GM23338 (cell line): ENCODE measurements around the gene BOD1. TPM values are rescaled to one million over a fixed set of nuclear protein-coding genes. Genes with fewer than 3 reads are reported as not detected.

ENCODE experiments used
- ATAC-seq: fragments of 200-7000 bp; cut with Tn5 transposase; 3 replicates; pipeline ENCODE4 v1.9.1; 2020
- DNase-seq: peaks from one replicate; pipeline ENCODE4 v3.0.0-alpha.2; 2015; ENCODE audit warnings: low spot score
- H2AFZ ChIP-seq: fragments of 200-600 bp; sonication (generic); 2 replicates; pipeline ENCODE4 v1.8.0; 2016; ENCODE audit warnings: antibody characterized with exemption, mild to moderate bottlenecking, moderate library complexity
- H3F3A ChIP-seq: fragments of 200-600 bp; sonication (generic); replicated peaks from 2 replicates; pipeline ENCODE4 v1.8.0; 2017; ENCODE audit warnings: antibody characterized with exemption, mixed run types, low read depth
- H3K27ac ChIP-seq: fragments of 200-600 bp; sonication (generic); 2 replicates; pipeline ENCODE4 v1.6.1; 2016; ENCODE audit warnings: low read depth
- H3K27me3 ChIP-seq: fragments of 200-600 bp; sonication (generic); 2 replicates; pipeline ENCODE4 v1.8.0; 2016; ENCODE audit warnings: mild to moderate bottlenecking, mixed run types, moderate library complexity; ENCODE audit not compliant: insufficient read depth
- H3K36me3 ChIP-seq: fragments of 200-600 bp; sonication (generic); 2 replicates; pipeline ENCODE4 v1.8.0; 2016; ENCODE audit warnings: mild to moderate bottlenecking; ENCODE audit not compliant: insufficient read depth
- H3K4me1 ChIP-seq: fragments of 200-600 bp; sonication (generic); 2 replicates; pipeline ENCODE4 v1.8.0; 2016; ENCODE audit warnings: mild to moderate bottlenecking, moderate library complexity; ENCODE audit not compliant: insufficient read depth
- H3K4me2 ChIP-seq: fragments of 200-600 bp; sonication (generic); 2 replicates; pipeline ENCODE4 v1.7.1; 2017; ENCODE audit warnings: mixed run types
- H3K4me3 ChIP-seq: fragments of 200-600 bp; sonication (generic); 2 replicates; pipeline ENCODE4 v1.6.1; 2016; ENCODE audit warnings: mixed run types
- H3K79me2 ChIP-seq: fragments of 200-600 bp; sonication (generic); replicated peaks from 2 replicates; pipeline ENCODE4 v1.8.0; 2017; ENCODE audit warnings: mild to moderate bottlenecking; ENCODE audit not compliant: insufficient read depth
- H3K9me2 ChIP-seq: fragments of 200-600 bp; sonication (generic); 2 replicates; pipeline ENCODE4 v1.8.0; 2017; ENCODE audit not compliant: insufficient read depth
- H4K20me1 ChIP-seq: fragments of 200-600 bp; sonication (generic); replicated peaks from 2 replicates; pipeline ENCODE4 v1.8.0; 2017; ENCODE audit warnings: mild to moderate bottlenecking; ENCODE audit not compliant: insufficient read depth
- H3K27ac Mint-ChIP-seq: 2 replicates; pipeline ENCODE4 v1.8.0; 2020; ENCODE audit warnings: inconsistent platforms, mild to moderate bottlenecking, moderate library complexity, mixed read lengths
- H3K27me3 Mint-ChIP-seq: 3 replicates; pipeline ENCODE4 v1.8.0; 2022; ENCODE audit warnings: low read depth, mild to moderate bottlenecking, moderate library complexity, mixed read lengths, inconsistent platforms; ENCODE audit not compliant: insufficient read depth, poor library complexity
- H3K36me3 Mint-ChIP-seq: 3 replicates; pipeline ENCODE4 v1.8.0; 2021; ENCODE audit warnings: low read depth, mild to moderate bottlenecking, inconsistent platforms, moderate library complexity, mixed read lengths
- H3K4me1 Mint-ChIP-seq: 3 replicates; pipeline ENCODE4 v1.8.0; 2020; ENCODE audit warnings: mild to moderate bottlenecking, inconsistent platforms, mixed read lengths
- H3K4me3 Mint-ChIP-seq: 3 replicates; pipeline ENCODE4 v1.8.0; 2021; ENCODE audit warnings: moderate library complexity, mild to moderate bottlenecking, inconsistent platforms, mixed read lengths
- H3K9me3 Mint-ChIP-seq: 3 replicates; pipeline ENCODE4 v1.8.0; 2020; ENCODE audit warnings: moderate library complexity, mild to moderate bottlenecking, inconsistent platforms, mixed read lengths
- NANOG ChIP-seq: IDR thresholded peaks from 2 replicates; pipeline ENCODE4 v1.6.1; 2016; ENCODE audit warnings: antibody characterized with exemption, borderline replicate concordance
- POLR2AphosphoS5 ChIP-seq: IDR thresholded peaks from 2 replicates; pipeline ENCODE4 v1.6.1; 2016; ENCODE audit warnings: antibody characterized with exemption, low read depth
- ZNF114 ChIP-seq: fragments of 250-450 bp; sonication (Bioruptor Pico); IDR thresholded peaks from 2 replicates; pipeline ENCODE4 v1.5.0; 2020; ENCODE audit warnings: mild to moderate bottlenecking, moderate library complexity
- ZNF331 ChIP-seq: fragments of 250-450 bp; sonication (Bioruptor Pico); IDR thresholded peaks from 2 replicates; pipeline ENCODE4 v1.5.0; 2020; ENCODE audit warnings: low read depth, mild to moderate bottlenecking, moderate library complexity
- polyA plus RNA-seq: library from polyadenylated mRNA; unstranded; fragments of >200 nt; fragmentation: Nextera tagmentation; extraction: Ambion mirVana; gene quantifications from 2 replicates; pipeline ENCODE4 v1.2.1, GENCODE V29; 2016
- total RNA-seq: library from RNA; depleted of rRNA; stranded (reverse); fragments of >200 nt; shearing (Covaris generic); gene quantifications from 2 replicates; pipeline ENCODE4 v1.2.3, GENCODE V29; 2014
- TF ChIP-seq, protein P1 (sequence below): fragments of 250-450 bp; sonication (Bioruptor Pico); IDR thresholded peaks from 2 replicates; pipeline ENCODE4 v1.5.0; 2020; ENCODE audit warnings: mild to moderate bottlenecking, moderate library complexity
- TF ChIP-seq, protein P2 (sequence below): IDR thresholded peaks from 2 replicates; pipeline ENCODE4 v1.6.1; 2016; ENCODE audit warnings: antibody characterized with exemption
- TF ChIP-seq, protein P3 (sequence below): IDR thresholded peaks from one replicate; pipeline ENCODE4 v1.6.1; 2018; ENCODE audit warnings: antibody characterized with exemption; ENCODE audit not compliant: unreplicated experiment
- TF ChIP-seq, protein P4 (sequence below), 2 experiments: fragments of 200-600 bp in 1 of 2; sonication (generic) in 1 of 2; conservative IDR thresholded peaks; 2 replicates each; pipeline versions ENCODE4 v1.5.1 to v1.6.1; 2016 to 2017; ENCODE audit warnings: antibody characterized with exemption in 2 of 2, low read depth in 2 of 2, mild to moderate bottlenecking in 2 of 2, moderate library complexity in 1 of 2

BOD1 gene
- total and polyA plus RNA-seq, 2 experiments from 2014 or later: 94.7 to 141 TPM

DNA sequence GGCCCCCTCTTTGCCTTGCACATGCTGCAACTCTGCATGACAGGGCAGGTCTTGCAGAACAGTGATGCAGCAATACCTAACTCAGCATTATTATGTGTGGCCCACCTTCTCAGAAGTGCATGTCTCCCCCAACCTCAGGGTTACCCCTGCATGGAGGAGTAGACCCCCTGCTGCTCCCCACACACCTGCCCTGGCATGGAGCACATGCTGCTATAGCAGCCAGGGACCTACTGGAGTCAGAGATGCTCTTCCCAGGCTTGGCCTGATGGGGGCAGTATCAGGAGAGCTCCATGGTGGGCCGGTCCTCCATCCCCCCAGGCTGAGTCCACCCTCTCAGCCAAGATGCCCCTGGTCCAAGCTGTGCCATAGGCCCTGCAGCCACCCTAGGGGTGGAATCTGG, 13.2 kb upstream of the BOD1 start:
- H3K4me1 Mint-ChIP-seq: peaks cover 43% of the 10 kb centered on the region

More for the DNA sequence above, 13.2 kb upstream of the BOD1 start:
- no peak for TF ChIP-seq POLR2AphosphoS5
- TF ChIP-seq, protein P1, sequence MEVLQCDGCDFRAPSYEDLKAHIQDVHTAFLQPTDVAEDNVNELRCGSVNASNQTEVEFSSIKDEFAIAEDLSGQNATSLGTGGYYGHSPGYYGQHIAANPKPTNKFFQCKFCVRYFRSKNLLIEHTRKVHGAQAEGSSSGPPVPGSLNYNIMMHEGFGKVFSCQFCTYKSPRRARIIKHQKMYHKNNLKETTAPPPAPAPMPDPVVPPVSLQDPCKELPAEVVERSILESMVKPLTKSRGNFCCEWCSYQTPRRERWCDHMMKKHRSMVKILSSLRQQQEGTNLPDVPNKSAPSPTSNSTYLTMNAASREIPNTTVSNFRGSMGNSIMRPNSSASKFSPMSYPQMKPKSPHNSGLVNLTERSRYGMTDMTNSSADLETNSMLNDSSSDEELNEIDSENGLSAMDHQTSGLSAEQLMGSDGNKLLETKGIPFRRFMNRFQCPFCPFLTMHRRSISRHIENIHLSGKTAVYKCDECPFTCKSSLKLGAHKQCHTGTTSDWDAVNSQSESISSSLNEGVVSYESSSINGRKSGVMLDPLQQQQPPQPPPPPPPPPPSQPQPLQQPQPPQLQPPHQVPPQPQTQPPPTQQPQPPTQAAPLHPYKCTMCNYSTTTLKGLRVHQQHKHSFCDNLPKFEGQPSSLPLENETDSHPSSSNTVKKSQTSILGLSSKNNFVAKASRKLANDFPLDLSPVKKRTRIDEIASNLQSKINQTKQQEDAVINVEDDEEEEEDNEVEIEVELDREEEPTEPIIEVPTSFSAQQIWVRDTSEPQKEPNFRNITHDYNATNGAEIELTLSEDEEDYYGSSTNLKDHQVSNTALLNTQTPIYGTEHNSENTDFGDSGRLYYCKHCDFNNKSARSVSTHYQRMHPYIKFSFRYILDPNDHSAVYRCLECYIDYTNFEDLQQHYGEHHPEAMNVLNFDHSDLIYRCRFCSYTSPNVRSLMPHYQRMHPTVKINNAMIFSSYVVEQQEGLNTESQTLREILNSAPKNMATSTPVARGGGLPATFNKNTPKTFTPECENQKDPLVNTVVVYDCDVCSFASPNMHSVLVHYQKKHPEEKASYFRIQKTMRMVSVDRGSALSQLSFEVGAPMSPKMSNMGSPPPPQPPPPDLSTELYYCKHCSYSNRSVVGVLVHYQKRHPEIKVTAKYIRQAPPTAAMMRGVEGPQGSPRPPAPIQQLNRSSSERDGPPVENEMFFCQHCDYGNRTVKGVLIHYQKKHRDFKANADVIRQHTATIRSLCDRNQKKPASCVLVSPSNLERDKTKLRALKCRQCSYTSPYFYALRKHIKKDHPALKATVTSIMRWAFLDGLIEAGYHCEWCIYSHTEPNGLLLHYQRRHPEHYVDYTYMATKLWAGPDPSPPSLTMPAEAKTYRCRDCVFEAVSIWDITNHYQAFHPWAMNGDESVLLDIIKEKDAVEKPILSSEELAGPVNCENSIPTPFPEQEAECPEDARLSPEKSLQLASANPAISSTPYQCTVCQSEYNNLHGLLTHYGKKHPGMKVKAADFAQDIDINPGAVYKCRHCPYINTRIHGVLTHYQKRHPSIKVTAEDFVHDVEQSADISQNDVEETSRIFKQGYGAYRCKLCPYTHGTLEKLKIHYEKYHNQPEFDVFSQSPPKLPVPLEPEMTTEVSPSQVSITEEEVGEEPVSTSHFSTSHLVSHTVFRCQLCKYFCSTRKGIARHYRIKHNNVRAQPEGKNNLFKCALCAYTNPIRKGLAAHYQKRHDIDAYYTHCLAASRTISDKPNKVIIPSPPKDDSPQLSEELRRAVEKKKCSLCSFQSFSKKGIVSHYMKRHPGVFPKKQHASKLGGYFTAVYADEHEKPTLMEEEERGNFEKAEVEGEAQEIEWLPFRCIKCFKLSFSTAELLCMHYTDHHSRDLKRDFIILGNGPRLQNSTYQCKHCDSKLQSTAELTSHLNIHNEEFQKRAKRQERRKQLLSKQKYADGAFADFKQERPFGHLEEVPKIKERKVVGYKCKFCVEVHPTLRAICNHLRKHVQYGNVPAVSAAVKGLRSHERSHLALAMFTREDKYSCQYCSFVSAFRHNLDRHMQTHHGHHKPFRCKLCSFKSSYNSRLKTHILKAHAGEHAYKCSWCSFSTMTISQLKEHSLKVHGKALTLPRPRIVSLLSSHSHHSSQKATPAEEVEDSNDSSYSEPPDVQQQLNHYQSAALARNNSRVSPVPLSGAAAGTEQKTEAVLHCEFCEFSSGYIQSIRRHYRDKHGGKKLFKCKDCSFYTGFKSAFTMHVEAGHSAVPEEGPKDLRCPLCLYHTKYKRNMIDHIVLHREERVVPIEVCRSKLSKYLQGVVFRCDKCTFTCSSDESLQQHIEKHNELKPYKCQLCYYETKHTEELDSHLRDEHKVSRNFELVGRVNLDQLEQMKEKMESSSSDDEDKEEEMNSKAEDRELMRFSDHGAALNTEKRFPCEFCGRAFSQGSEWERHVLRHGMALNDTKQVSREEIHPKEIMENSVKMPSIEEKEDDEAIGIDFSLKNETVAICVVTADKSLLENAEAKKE (CRISPR knock-in tag): no peak
- TF ChIP-seq NANOG: no peak
- TF ChIP-seq, protein P2, sequence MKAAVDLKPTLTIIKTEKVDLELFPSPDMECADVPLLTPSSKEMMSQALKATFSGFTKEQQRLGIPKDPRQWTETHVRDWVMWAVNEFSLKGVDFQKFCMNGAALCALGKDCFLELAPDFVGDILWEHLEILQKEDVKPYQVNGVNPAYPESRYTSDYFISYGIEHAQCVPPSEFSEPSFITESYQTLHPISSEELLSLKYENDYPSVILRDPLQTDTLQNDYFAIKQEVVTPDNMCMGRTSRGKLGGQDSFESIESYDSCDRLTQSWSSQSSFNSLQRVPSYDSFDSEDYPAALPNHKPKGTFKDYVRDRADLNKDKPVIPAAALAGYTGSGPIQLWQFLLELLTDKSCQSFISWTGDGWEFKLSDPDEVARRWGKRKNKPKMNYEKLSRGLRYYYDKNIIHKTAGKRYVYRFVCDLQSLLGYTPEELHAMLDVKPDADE: no peak
- TF ChIP-seq, protein P3, sequence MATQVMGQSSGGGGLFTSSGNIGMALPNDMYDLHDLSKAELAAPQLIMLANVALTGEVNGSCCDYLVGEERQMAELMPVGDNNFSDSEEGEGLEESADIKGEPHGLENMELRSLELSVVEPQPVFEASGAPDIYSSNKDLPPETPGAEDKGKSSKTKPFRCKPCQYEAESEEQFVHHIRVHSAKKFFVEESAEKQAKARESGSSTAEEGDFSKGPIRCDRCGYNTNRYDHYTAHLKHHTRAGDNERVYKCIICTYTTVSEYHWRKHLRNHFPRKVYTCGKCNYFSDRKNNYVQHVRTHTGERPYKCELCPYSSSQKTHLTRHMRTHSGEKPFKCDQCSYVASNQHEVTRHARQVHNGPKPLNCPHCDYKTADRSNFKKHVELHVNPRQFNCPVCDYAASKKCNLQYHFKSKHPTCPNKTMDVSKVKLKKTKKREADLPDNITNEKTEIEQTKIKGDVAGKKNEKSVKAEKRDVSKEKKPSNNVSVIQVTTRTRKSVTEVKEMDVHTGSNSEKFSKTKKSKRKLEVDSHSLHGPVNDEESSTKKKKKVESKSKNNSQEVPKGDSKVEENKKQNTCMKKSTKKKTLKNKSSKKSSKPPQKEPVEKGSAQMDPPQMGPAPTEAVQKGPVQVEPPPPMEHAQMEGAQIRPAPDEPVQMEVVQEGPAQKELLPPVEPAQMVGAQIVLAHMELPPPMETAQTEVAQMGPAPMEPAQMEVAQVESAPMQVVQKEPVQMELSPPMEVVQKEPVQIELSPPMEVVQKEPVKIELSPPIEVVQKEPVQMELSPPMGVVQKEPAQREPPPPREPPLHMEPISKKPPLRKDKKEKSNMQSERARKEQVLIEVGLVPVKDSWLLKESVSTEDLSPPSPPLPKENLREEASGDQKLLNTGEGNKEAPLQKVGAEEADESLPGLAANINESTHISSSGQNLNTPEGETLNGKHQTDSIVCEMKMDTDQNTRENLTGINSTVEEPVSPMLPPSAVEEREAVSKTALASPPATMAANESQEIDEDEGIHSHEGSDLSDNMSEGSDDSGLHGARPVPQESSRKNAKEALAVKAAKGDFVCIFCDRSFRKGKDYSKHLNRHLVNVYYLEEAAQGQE: no peak
- TF ChIP-seq, protein P4, sequence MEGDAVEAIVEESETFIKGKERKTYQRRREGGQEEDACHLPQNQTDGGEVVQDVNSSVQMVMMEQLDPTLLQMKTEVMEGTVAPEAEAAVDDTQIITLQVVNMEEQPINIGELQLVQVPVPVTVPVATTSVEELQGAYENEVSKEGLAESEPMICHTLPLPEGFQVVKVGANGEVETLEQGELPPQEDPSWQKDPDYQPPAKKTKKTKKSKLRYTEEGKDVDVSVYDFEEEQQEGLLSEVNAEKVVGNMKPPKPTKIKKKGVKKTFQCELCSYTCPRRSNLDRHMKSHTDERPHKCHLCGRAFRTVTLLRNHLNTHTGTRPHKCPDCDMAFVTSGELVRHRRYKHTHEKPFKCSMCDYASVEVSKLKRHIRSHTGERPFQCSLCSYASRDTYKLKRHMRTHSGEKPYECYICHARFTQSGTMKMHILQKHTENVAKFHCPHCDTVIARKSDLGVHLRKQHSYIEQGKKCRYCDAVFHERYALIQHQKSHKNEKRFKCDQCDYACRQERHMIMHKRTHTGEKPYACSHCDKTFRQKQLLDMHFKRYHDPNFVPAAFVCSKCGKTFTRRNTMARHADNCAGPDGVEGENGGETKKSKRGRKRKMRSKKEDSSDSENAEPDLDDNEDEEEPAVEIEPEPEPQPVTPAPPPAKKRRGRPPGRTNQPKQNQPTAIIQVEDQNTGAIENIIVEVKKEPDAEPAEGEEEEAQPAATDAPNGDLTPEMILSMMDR (conservative IDR thresholded peaks at IDR 0.05; ENCODE audit: low read depth in 2 of 2): peak; percentile 74 to 84
- no peak for TF ChIP-seq ZNF331 (CRISPR knock-in tag)
- 0 out of 2 replicates have a peak, but pooled peaks have one; percentile 30 for TF ChIP-seq ZNF114 (CRISPR knock-in tag)
- Mint-ChIP-seq H3K9me3 (no peaks in the 10 kb centered on the region; the same call in 2 of the 3 replicates), H3K27me3 (peaks cover 5% of the 10 kb centered on the region), H3K27ac (peak overlapping the region; percentile 4; the same call in 1 of the 2 replicates), H3K36me3 (no peaks in the 10 kb centered on the region), H3K4me3 (no peak overlapping the region)
- H3K27ac ChIP-seq: no peak overlapping the region
- H3K4me2 ChIP-seq: peak overlapping the region; percentile 48; the same call in 1 of the 2 replicates
- H4K20me1 ChIP-seq: no peaks in the 10 kb centered on the region
- DNase-seq: peak; percentile 79
- H3K4me1 ChIP-seq: peaks cover 23% of the 10 kb centered on the region
- peaks cover 12% of the 10 kb centered on the region; the same call in 1 of the 2 replicates for H3F3A ChIP-seq
- no peaks in the 10 kb centered on the region for H3K36me3 ChIP-seq
- no peaks in the 10 kb centered on the region for H3K79me2 ChIP-seq
- H3K4me3 ChIP-seq: no peak overlapping the region
- ATAC-seq: peak; percentile 83
- no peaks in the 10 kb centered on the region for H3K9me2 ChIP-seq
- no peak overlapping the region for H2AFZ ChIP-seq
- H3K27me3 ChIP-seq: no peaks in the 10 kb centered on the region
